GM06990 (cell line): ENCODE data around the gene GPC6.

ENCODE experiments used
- DNase-seq: peaks from one replicate; pipeline ENCODE4 v3.0.0-alpha.2; 2011; ENCODE audit not compliant: insufficient read length; ENCODE audit errors: extremely low read depth
- H3K27me3 ChIP-seq: replicated peaks from 2 replicates; pipeline ENCODE4 v1.6.0; 2011; ENCODE audit warnings: low read length; ENCODE audit not compliant: control insufficient read depth, insufficient read depth
- H3K36me3 ChIP-seq: 2 replicates; pipeline ENCODE4 v1.5.1; 2011; ENCODE audit warnings: low read length; ENCODE audit not compliant: control insufficient read depth, insufficient read depth
- H3K4me3 ChIP-seq: replicated peaks from 2 replicates; pipeline ENCODE4 v1.5.1; 2011; ENCODE audit warnings: low read depth, mild to moderate bottlenecking, control low read depth, low read length
- CTCF ChIP-seq: IDR thresholded peaks from 2 replicates; pipeline ENCODE4 v1.5.1; 2011; ENCODE audit warnings: low read length, control low read depth, mild to moderate bottlenecking, inconsistent platforms; ENCODE audit not compliant: insufficient read depth, poor library complexity, severe bottlenecking

Gene GPC6

GRCh38 chr13:93981426-93981977 is 754.9 kb downstream of the GPC6 start:
- Histone ChIP-seq H3K4me3 (no peak overlapping the region), H3K36me3 (no peaks in the 10 kb centered on the region), H3K27me3 (no peaks in the 10 kb centered on the region)
- no peak for TF ChIP-seq CTCF
- no peak for DNase-seq

DNA sequence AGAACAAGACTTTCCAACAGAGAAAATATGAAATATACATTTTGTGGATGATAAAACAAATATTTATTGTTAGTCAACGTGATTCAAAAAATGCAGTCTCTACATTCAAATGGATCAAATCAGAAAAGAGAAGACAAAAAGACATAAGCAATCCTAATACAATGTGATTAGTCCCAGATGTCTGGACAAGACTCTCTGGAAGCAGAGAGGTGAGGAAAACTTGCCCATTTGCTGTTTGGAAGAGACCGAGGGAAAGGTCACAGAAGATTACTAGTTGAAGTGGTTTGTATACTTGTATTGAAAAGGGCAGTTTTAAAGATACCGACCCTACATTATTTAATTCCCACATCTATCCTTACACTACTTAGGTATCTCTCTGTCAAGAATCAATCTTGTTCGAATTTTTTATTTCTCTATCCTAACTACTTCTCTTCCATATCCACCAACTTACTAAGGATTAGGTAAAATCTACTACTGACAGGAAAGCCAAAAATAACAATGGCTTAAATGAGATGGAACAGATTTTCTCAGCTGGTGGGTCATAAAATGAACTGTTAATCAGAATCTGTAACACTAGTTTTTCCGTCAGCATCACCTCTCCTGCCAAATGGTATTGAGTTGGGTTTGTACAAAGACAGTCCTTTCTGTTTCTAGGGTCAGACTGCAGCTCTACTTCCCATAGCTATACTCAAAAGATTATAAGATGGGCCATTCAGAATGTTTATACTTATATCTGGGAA is 755.7 kb downstream of the GPC6 start:
- no peak for DNase-seq
- TF ChIP-seq CTCF, result no peak
- Histone ChIP-seq H3K27me3 (no peaks in the 10 kb centered on the region), H3K36me3 (no peaks in the 10 kb centered on the region), H3K4me3 (no peak overlapping the region)

- H3K4me3 ChIP-seq, result no peak overlapping the region
- no peaks in the 10 kb centered on the region for H3K27me3 ChIP-seq
- no peak for TF ChIP-seq CTCF
- no peaks in the 10 kb centered on the region for H3K36me3 ChIP-seq
- no peak for DNase-seq
Observed at GRCh38 chr13:93984052-93984451, 757.4 kb downstream of the GPC6 start.

DNA sequence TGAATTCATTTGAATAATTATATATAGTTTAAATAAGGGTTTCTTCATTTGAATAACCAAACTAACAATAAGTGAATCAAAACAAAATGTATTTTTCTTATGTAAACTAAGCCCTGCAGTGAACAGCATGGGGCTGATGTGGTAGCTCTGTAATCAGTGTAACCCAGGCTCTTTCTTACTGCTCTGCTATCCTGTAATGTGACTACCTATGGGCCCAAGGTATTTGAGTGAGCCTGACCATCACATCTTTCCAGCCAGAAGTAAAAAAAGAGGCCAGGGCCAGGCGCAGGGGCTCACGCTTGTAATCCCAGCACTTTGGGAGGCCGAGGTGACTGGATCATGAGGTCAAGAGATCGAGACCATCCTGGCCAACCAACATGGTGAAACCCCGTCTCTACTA is 758.3 kb downstream of the GPC6 start:
- no peak overlapping the region for H3K4me3 ChIP-seq
- H3K27me3 ChIP-seq, result no peaks in the 10 kb centered on the region
- no peak for DNase-seq
- TF ChIP-seq CTCF, result no peak
- no peaks in the 10 kb centered on the region for H3K36me3 ChIP-seq

GRCh38 chr13:93987458-93987857 is 760.9 kb downstream of the GPC6 start:
- Histone ChIP-seq H3K27me3 (no peaks in the 10 kb centered on the region), H3K36me3 (no peaks in the 10 kb centered on the region), H3K4me3 (no peak overlapping the region)
- DNase-seq, result no peak
- TF ChIP-seq CTCF, result no peak
